ENCODE data around the gene RNF17. TPM values are rescaled to one million over a fixed set of nuclear protein-coding genes. Genes with fewer than 3 reads are reported as not detected.

The RNF17 gene
- total and polyA plus RNA-seq, 4 donors = 0.08 to 0.14 TPM; not detected in 2

GRCh38 chr13:24746618-24747247 lies 17.2 kb upstream of the RNF17 start:
- Histone ChIP-seq H3K4me3 (ENCODE audit: low read depth in 1 of 3, low read length in 3 of 3) (peak overlapping the region in 1 of 3 donors; percentile 38), H3K27ac (ENCODE audit: low read depth in 1 of 2, low read length in 2 of 2) (no peak overlapping the region), H3K36me3 (ENCODE audit: control insufficient read depth in 4 of 4, insufficient read depth in 3 of 4, low read depth in 1 of 4, low read length in 3 of 4) (no peaks in the 10 kb centered on the region), H3K9ac (ENCODE audit: low read depth in 1 of 2, low read length in 2 of 2) (no peak overlapping the region), H3K27me3 (ENCODE audit: control insufficient read depth in 4 of 4, insufficient read depth in 4 of 4, low read length in 3 of 4) (peaks cover 2 to 19% (median 8%) of the 10 kb centered on the region in 4 donors), H3K9me3 (ENCODE audit: control insufficient read depth in 4 of 4, low read length in 3 of 4) (no peaks in the 10 kb centered on the region), H3K4me1 (ENCODE audit: control insufficient read depth in 4 of 4, insufficient read depth in 4 of 4, low read length in 3 of 4) (peaks cover 11 to 21% (median 15%) of the 10 kb centered on the region in 4 donors)
- TF ChIP-seq CTCF (IDR thresholded peaks at IDR 0.05; ENCODE audit: low read depth, low read length, missing input control) (no peak), REST (IDR thresholded peaks at IDR 0.05) (no peak), MAX (IDR thresholded peaks at IDR 0.05) (no peak), JUND (IDR thresholded peaks at IDR 0.05) (no peak), HNF4G (IDR thresholded peaks at IDR 0.05) (no peak)
- WGBS = 2% methylated on average over 56 of the region's 56 CpGs
- no peak for DNase-seq (ENCODE audit: low spot score)

GRCh38 chr13:24747248-24748060 lies 16.5 kb upstream of the RNF17 start:
- H3K9ac ChIP-seq (ENCODE audit: low read depth in 1 of 2, low read length in 2 of 2) = no peak overlapping the region
- peaks cover 11 to 21% (median 15%) of the 10 kb centered on the region in 4 donors for H3K4me1 ChIP-seq (ENCODE audit: control insufficient read depth in 4 of 4, insufficient read depth in 4 of 4, low read length in 3 of 4)
- H3K27me3 ChIP-seq (ENCODE audit: control insufficient read depth in 4 of 4, insufficient read depth in 4 of 4, low read length in 3 of 4) = peaks cover 2 to 19% (median 8%) of the 10 kb centered on the region in 4 donors
- no peaks in the 10 kb centered on the region for H3K36me3 ChIP-seq (ENCODE audit: control insufficient read depth in 4 of 4, insufficient read depth in 3 of 4, low read depth in 1 of 4, low read length in 3 of 4)
- DNase-seq (ENCODE audit: low spot score) = no peak
- TF ChIP-seq ZBTB33 (IDR thresholded peaks at IDR 0.05) (no peak), HNF4A (conservative IDR thresholded peaks at IDR 0.05) (no peak)
- no peak overlapping the region for H3K27ac ChIP-seq (ENCODE audit: low read depth in 1 of 2, low read length in 2 of 2)
- peak overlapping the region in 2 of 3 donors; percentile 38 to 40 for H3K4me3 ChIP-seq (ENCODE audit: low read depth in 1 of 3, low read length in 3 of 3)
- no peaks in the 10 kb centered on the region for H3K9me3 ChIP-seq (ENCODE audit: control insufficient read depth in 4 of 4, low read length in 3 of 4)
- 1% methylated on average over 61 of the region's 61 CpGs for WGBS
